ENCODE data around the gene LRRK1.
A peak's percentile ranks its signal among the peaks of the same experiment; 100 is the strongest.
"Not testable (repeated sequence)": the region's sequence is repeated elsewhere in the genome, so short reads cannot be mapped to it uniquely, and the experiment has no call there.

The LRRK1 gene

DNA sequence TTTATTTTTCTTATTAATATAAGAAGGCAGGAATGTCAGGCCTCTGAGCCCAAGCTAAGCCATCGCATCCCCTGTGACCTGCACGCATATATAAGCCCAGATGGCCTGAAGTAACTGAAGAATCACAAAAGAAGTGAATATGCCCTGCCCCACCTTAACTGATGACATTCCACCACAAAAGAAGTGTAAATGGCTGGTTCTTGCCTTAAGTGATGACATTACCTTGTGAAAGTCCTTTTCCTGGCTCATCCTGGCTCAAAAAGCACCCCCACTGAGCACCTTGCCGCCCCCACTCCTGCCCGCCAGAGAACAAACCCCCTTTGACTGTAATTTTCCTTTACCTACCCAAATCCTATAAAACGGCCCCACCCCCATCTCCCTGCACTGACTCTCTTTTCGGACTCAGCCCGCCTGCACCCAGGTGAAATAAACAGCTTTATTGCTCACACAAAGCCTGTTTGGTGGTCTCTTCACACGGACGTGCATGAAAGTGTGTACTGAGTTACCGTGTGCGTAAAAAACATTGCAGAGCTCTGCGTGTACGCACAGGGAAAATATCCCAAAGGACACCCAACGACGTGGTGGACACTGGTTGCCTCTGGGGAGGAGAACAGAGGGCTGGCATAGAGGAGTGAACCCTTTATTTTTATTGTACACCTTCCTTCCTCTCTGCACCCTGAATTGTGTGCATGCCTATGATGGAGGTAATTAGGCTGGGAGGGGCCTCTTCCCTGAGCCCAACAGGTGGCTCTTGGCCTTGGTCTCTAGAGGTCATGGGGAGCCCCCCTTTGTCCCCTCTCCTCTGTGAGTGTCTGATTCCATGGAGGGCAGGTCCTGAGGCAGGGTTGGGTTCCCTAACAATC lies 158.9 kb downstream of the LRRK1 start:
- H2BK5ac ChIP-seq (ENCODE audit: low read depth, low read length, poor library complexity, severe bottlenecking); H3K9me3 ChIP-seq (ENCODE audit: control insufficient read depth, low read length); H2AK5ac ChIP-seq (ENCODE audit: low read length, severe bottlenecking); H3K4ac ChIP-seq (ENCODE audit: low read depth in 1 of 2, low read length in 2 of 2); H3K27me3 ChIP-seq (ENCODE audit: control insufficient read depth in 1 of 2, insufficient read depth in 1 of 2, low read length in 2 of 2); DNase-seq; H3K4me2 ChIP-seq (ENCODE audit: low read length, poor library complexity, severe bottlenecking); H4K91ac ChIP-seq (ENCODE audit: low read length); H4K8ac ChIP-seq (ENCODE audit: low read length); H2BK15ac ChIP-seq (ENCODE audit: low read depth, poor library complexity, severe bottlenecking); H2AFZ ChIP-seq (ENCODE audit: low read depth, low read length); H3K36me3 ChIP-seq (ENCODE audit: control insufficient read depth in 1 of 2, insufficient read depth in 2 of 2, low read depth in 1 of 2, low read length in 2 of 2); H3K4me3 ChIP-seq (ENCODE audit: insufficient read depth in 1 of 2, low read depth in 1 of 2, low read length in 2 of 2); H3K79me1 ChIP-seq (replicated peaks; ENCODE audit: low read length, poor library complexity, severe bottlenecking); H2BK12ac ChIP-seq (ENCODE audit: low read length in 2 of 2); H3K18ac ChIP-seq (ENCODE audit: low read depth in 1 of 2, low read length in 2 of 2); H3K4me1 ChIP-seq (ENCODE audit: control insufficient read depth, insufficient read depth, low read depth, low read length); H3K27ac ChIP-seq (ENCODE audit: low read length, poor library complexity, severe bottlenecking); H3K23ac ChIP-seq (ENCODE audit: low read length in 2 of 2); H3K14ac ChIP-seq (ENCODE audit: low read length in 2 of 2); H2BK120ac ChIP-seq (ENCODE audit: low read depth, low read length); H3K9ac ChIP-seq (ENCODE audit: low read length): not testable (repeated sequence)
- WGBS, result 65% methylated on average over 12 of the region's 15 CpGs

DNA sequence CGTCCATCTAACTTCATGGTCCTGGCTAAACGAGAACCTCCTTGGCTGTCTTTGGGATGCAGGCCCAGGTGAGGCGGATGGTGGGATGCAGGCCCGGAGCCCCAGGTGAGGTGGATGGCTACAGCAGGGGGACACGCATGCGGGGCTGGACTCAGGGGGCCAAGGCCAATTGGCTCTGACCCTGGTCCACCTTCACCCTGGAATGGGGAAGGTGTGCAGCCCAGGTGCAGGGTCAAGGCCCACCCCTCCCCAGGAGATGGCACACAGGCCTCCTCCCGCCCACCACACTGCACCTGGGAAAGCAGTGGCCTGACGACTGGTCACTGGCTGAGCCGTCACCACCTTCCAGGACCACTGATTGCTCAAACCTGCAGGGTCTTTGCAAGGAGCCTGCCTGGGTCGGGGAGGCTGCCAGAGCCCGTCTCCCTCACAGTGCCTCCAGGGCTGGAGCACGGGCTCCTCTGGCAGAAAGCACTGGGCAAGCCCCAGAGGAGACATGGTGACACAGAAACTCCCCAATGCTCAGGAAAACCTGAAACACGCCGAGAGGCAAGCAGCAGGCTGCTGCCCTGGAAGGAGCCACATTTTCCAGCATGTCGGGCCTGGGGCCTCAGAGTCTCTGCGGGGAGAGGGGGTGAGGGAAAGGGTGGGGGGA lies 159.6 kb downstream of the LRRK1 start:
- no peak overlapping the region for H2AK5ac ChIP-seq (ENCODE audit: low read length, severe bottlenecking)
- no peaks in the 10 kb centered on the region for H3K9me3 ChIP-seq (ENCODE audit: control insufficient read depth, low read length)
- H3K23ac ChIP-seq (ENCODE audit: low read length in 2 of 2), result no peak overlapping the region
- H2BK15ac ChIP-seq (ENCODE audit: low read depth, poor library complexity, severe bottlenecking), result no peak overlapping the region
- H3K27ac ChIP-seq (ENCODE audit: low read length, poor library complexity, severe bottlenecking), result no peak overlapping the region
- 92% methylated on average over 16 of the region's 16 CpGs for WGBS
- H3K4me2 ChIP-seq (ENCODE audit: low read length, poor library complexity, severe bottlenecking), result no peak overlapping the region
- H3K79me1 ChIP-seq (replicated peaks; ENCODE audit: low read length, poor library complexity, severe bottlenecking), result no peaks in the 10 kb centered on the region
- H2AFZ ChIP-seq (ENCODE audit: low read depth, low read length), result no peak overlapping the region
- no peak overlapping the region for H4K8ac ChIP-seq (ENCODE audit: low read length)
- H3K4me1 ChIP-seq (ENCODE audit: control insufficient read depth, insufficient read depth, low read depth, low read length), result peaks cover 1% of the 10 kb centered on the region
- no peak overlapping the region for H3K14ac ChIP-seq (ENCODE audit: low read length in 2 of 2)
- H3K4me3 ChIP-seq (ENCODE audit: insufficient read depth in 1 of 2, low read depth in 1 of 2, low read length in 2 of 2), result no peak overlapping the region
- H2BK5ac ChIP-seq (ENCODE audit: low read depth, low read length, poor library complexity, severe bottlenecking), result no peak overlapping the region
- no peak overlapping the region for H3K18ac ChIP-seq (ENCODE audit: low read depth in 1 of 2, low read length in 2 of 2)
- peaks cover 4% of the 10 kb centered on the region in 2 experiments for H3K27me3 ChIP-seq (ENCODE audit: control insufficient read depth in 1 of 2, insufficient read depth in 1 of 2, low read length in 2 of 2)
- H2BK120ac ChIP-seq (ENCODE audit: low read depth, low read length), result no peak overlapping the region
- H4K91ac ChIP-seq (ENCODE audit: low read length), result no peak overlapping the region
- no peak overlapping the region for H3K4ac ChIP-seq (ENCODE audit: low read depth in 1 of 2, low read length in 2 of 2)
- no peak overlapping the region for H2BK12ac ChIP-seq (ENCODE audit: low read length in 2 of 2)
- H3K9ac ChIP-seq (ENCODE audit: low read length), result no peak overlapping the region
- no peaks in the 10 kb centered on the region for H3K36me3 ChIP-seq (ENCODE audit: control insufficient read depth in 1 of 2, insufficient read depth in 2 of 2, low read depth in 1 of 2, low read length in 2 of 2)
- no peak for DNase-seq

DNA sequence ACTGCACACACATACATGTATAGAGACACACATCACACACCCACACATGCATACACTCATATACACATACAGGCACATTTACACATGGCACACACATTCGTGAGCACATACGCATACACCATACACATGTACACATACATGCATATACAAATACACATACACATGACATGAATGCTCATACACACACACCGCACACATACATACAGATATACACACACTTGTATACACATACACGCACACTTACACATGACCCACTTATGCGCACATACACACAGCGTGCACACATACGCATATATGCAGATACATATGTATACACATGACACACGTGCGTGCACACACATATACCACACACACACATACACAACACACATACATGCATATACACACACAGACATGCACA lies 162.7 kb downstream of the LRRK1 start:
- no peaks in the 10 kb centered on the region for H3K36me3 ChIP-seq (ENCODE audit: control insufficient read depth in 1 of 2, insufficient read depth in 2 of 2, low read depth in 1 of 2, low read length in 2 of 2)
- 96% methylated on average over 9 of the region's 9 CpGs for WGBS
- H2BK12ac ChIP-seq (ENCODE audit: low read length in 2 of 2), result no peak overlapping the region
- H3K27ac ChIP-seq (ENCODE audit: low read length, poor library complexity, severe bottlenecking), result no peak overlapping the region
- no peak overlapping the region for H4K91ac ChIP-seq (ENCODE audit: low read length)
- no peak for DNase-seq
- no peak overlapping the region for H2AK5ac ChIP-seq (ENCODE audit: low read length, severe bottlenecking)
- peak overlapping the region in 1 of 2 experiments; percentile 35 for H3K14ac ChIP-seq (ENCODE audit: low read length in 2 of 2)
- no peak overlapping the region for H3K4me2 ChIP-seq (ENCODE audit: low read length, poor library complexity, severe bottlenecking)
- no peak overlapping the region for H2BK15ac ChIP-seq (ENCODE audit: low read depth, poor library complexity, severe bottlenecking)
- H3K23ac ChIP-seq (ENCODE audit: low read length in 2 of 2), result no peak overlapping the region
- no peak overlapping the region for H3K4ac ChIP-seq (ENCODE audit: low read depth in 1 of 2, low read length in 2 of 2)
- H2BK5ac ChIP-seq (ENCODE audit: low read depth, low read length, poor library complexity, severe bottlenecking), result no peak overlapping the region
- no peak overlapping the region for H4K8ac ChIP-seq (ENCODE audit: low read length)
- H3K9ac ChIP-seq (ENCODE audit: low read length), result no peak overlapping the region
- H3K9me3 ChIP-seq (ENCODE audit: control insufficient read depth, low read length), result no peaks in the 10 kb centered on the region
- H3K18ac ChIP-seq (ENCODE audit: low read depth in 1 of 2, low read length in 2 of 2), result peak overlapping the region in 1 of 2 experiments; percentile 18
- H3K27me3 ChIP-seq (ENCODE audit: control insufficient read depth in 1 of 2, insufficient read depth in 1 of 2, low read length in 2 of 2), result peaks cover 4% of the 10 kb centered on the region in 2 experiments
- H3K4me3 ChIP-seq (ENCODE audit: insufficient read depth in 1 of 2, low read depth in 1 of 2, low read length in 2 of 2), result no peak overlapping the region
- H3K79me1 ChIP-seq (replicated peaks; ENCODE audit: low read length, poor library complexity, severe bottlenecking), result no peaks in the 10 kb centered on the region
- H2BK120ac ChIP-seq (ENCODE audit: low read depth, low read length), result no peak overlapping the region
- peaks cover 1% of the 10 kb centered on the region for H3K4me1 ChIP-seq (ENCODE audit: control insufficient read depth, insufficient read depth, low read depth, low read length)
- H2AFZ ChIP-seq (ENCODE audit: low read depth, low read length), result no peak overlapping the region

DNA sequence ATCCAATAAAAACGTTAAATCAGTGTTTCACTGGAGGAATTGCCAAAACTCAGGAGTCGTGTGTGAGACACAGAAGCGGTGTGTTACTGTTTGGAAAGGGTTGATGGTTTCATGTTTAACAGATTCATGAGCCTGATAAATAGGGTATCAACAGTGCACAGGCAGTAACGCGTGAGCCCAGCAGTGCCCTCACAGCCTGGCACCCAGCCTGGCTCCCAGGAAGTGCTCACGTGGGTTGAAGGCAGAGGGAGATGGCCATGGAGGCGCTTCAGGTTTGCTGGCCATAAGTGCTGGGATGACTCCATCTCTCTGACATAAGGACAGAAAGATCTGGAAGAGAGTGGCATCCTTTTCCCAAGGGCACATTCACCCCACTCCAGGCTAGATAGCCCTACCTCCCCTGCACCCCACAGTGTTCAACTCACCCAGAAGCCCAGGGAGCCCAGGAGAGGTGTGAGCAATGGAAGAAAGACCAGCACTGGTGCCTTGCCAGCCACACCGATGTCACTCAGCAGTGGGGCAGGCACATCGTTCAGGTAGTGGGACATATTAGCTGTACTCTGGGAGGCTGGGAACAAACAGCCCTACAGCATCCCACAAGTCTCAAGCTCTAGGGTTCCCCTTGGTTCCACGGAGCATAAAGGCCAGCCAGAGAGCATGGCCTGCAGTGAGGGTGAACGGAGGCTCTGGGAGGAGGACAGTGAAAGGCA lies 164.3 kb downstream of the LRRK1 start:
- no peak overlapping the region for H2BK5ac ChIP-seq (ENCODE audit: low read depth, low read length, poor library complexity, severe bottlenecking)
- H3K36me3 ChIP-seq (ENCODE audit: control insufficient read depth in 1 of 2, insufficient read depth in 2 of 2, low read depth in 1 of 2, low read length in 2 of 2), result no peaks in the 10 kb centered on the region
- no peak overlapping the region for H3K4me3 ChIP-seq (ENCODE audit: insufficient read depth in 1 of 2, low read depth in 1 of 2, low read length in 2 of 2)
- 90% methylated on average over 10 of the region's 11 CpGs for WGBS
- peaks cover 4% of the 10 kb centered on the region in 2 experiments for H3K27me3 ChIP-seq (ENCODE audit: control insufficient read depth in 1 of 2, insufficient read depth in 1 of 2, low read length in 2 of 2)
- peaks cover 1% of the 10 kb centered on the region for H3K4me1 ChIP-seq (ENCODE audit: control insufficient read depth, insufficient read depth, low read depth, low read length)
- no peak overlapping the region for H3K14ac ChIP-seq (ENCODE audit: low read length in 2 of 2)
- H2BK120ac ChIP-seq (ENCODE audit: low read depth, low read length), result no peak overlapping the region
- no peak overlapping the region for H3K4ac ChIP-seq (ENCODE audit: low read depth in 1 of 2, low read length in 2 of 2)
- no peak overlapping the region for H3K9ac ChIP-seq (ENCODE audit: low read length)
- peak overlapping the region in 1 of 2 experiments; percentile 47 for H3K23ac ChIP-seq (ENCODE audit: low read length in 2 of 2)
- DNase-seq, result no peak
- H3K4me2 ChIP-seq (ENCODE audit: low read length, poor library complexity, severe bottlenecking), result no peak overlapping the region
- H4K8ac ChIP-seq (ENCODE audit: low read length), result no peak overlapping the region
- no peak overlapping the region for H3K18ac ChIP-seq (ENCODE audit: low read depth in 1 of 2, low read length in 2 of 2)
- H3K27ac ChIP-seq (ENCODE audit: low read length, poor library complexity, severe bottlenecking), result no peak overlapping the region
- no peak overlapping the region for H2AK5ac ChIP-seq (ENCODE audit: low read length, severe bottlenecking)
- no peak overlapping the region for H2BK15ac ChIP-seq (ENCODE audit: low read depth, poor library complexity, severe bottlenecking)
- no peak overlapping the region for H2BK12ac ChIP-seq (ENCODE audit: low read length in 2 of 2)
- H3K79me1 ChIP-seq (replicated peaks; ENCODE audit: low read length, poor library complexity, severe bottlenecking), result no peaks in the 10 kb centered on the region
- no peak overlapping the region for H4K91ac ChIP-seq (ENCODE audit: low read length)
- no peaks in the 10 kb centered on the region for H3K9me3 ChIP-seq (ENCODE audit: control insufficient read depth, low read length)
- no peak overlapping the region for H2AFZ ChIP-seq (ENCODE audit: low read depth, low read length)
